NCI-H146 treated with DMSO at 0.1 percent for 48 hours (cell line): ENCODE measurements around the gene FAM98B.
"Not testable (repeated sequence)": the region's sequence is repeated elsewhere in the genome, so short reads cannot be mapped to it uniquely, and the experiment has no call there.

Experiments
- DNase-seq: peaks from one replicate; lab custom pipeline; 2025; ENCODE audit not compliant: unreplicated experiment; lab: John Stamatoyannopoulos, UW

FAM98B gene

GRCh38 chr15:38453971-38454695 lies at the start of gene FAM98B:
TSS of gene FAM98B (plus strand) at chr15:38454127. CDS start at chr15:38454162, 35 bp downstream.
- DNase-seq, result peak; percentile 54

GRCh38 chr15:38406436-38406835 lies 47.5 kb upstream of the FAM98B start:
- DNase-seq, result no peak

GRCh38 chr15:38408576-38408975 lies 45.4 kb upstream of the FAM98B start:
- no peak for DNase-seq

- DNase-seq, result no peak
Measured at GRCh38 chr15:38411902-38412301, 42.0 kb upstream of the FAM98B start.

- no peak for DNase-seq
Measured at GRCh38 chr15:38412466-38412865, 41.5 kb upstream of the FAM98B start.

GRCh38 chr15:38414357-38414756 lies 39.6 kb upstream of the FAM98B start:
- DNase-seq, result no peak

- no peak for DNase-seq
Measured at GRCh38 chr15:38421069-38421690, 32.7 kb upstream of the FAM98B start.

- DNase-seq, result no peak
Measured at GRCh38 chr15:38424101-38424552, 29.8 kb upstream of the FAM98B start.

GRCh38 chr15:38425269-38425668 lies 28.7 kb upstream of the FAM98B start:
- DNase-seq, result no peak

GRCh38 chr15:38427380-38427779 lies 26.5 kb upstream of the FAM98B start:
- no peak for DNase-seq

GRCh38 chr15:38430106-38430760 lies 23.7 kb upstream of the FAM98B start:
- DNase-seq, result no peak

GRCh38 chr15:38436993-38437392 lies 16.9 kb upstream of the FAM98B start:
- no peak for DNase-seq

GRCh38 chr15:38437603-38438002 lies 16.3 kb upstream of the FAM98B start:
- DNase-seq, result not testable (repeated sequence)

- DNase-seq, result no peak
Measured at GRCh38 chr15:38438031-38438986, 15.6 kb upstream of the FAM98B start.

GRCh38 chr15:38440353-38441129 lies 13.4 kb upstream of the FAM98B start:
- DNase-seq, result peak; percentile 71

- no peak for DNase-seq
Measured at GRCh38 chr15:38441130-38441519, 12.8 kb upstream of the FAM98B start.

- DNase-seq, result no peak
Measured at GRCh38 chr15:38454696-38455090, 766 bp downstream of the FAM98B start.

- DNase-seq, result no peak
Measured at GRCh38 chr15:38455092-38455491, 1.2 kb downstream of the FAM98B start.

- no peak for DNase-seq
Measured at GRCh38 chr15:38458646-38459045, 4.7 kb downstream of the FAM98B start.

GRCh38 chr15:38459480-38459879 lies 5.6 kb downstream of the FAM98B start:
- no peak for DNase-seq
